GM12892 (cell line): ENCODE results near the gene MRNIP.

Experiments used
- POLR2A ChIP-seq: IDR thresholded peaks from 2 replicates; pipeline ENCODE4 v1.6.1; 2011; ENCODE audit warnings: low read depth, low read length, control low read depth
- POLR2AphosphoS5 ChIP-seq: IDR thresholded peaks from 2 replicates; pipeline ENCODE4 v1.6.1; 2011; ENCODE audit warnings: low read depth, low read length, control low read depth
- TAF1 ChIP-seq: IDR thresholded peaks from 2 replicates; pipeline ENCODE4 v1.6.1; 2011; ENCODE audit warnings: low read depth, mild to moderate bottlenecking, control low read depth, low read length, borderline replicate concordance

- TF ChIP-seq POLR2A (no peak), POLR2AphosphoS5 (no peak), TAF1 (no peak)
Measured at GRCh38 chr5:179863449-179864085, 5.0 kb upstream of the MRNIP start.
